Gastrocnemius medialis (tissue), 4 donors: ENCODE data around the gene AACS.
"Not testable (repeated sequence)": the region's sequence is repeated elsewhere in the genome, so short reads cannot be mapped to it uniquely, and the experiment has no call there.

Experiments
- CTCF ChIP-seq, 5 experiments: fragments of 450-650 bp in 3 of 5; fragments of 200-600 bp in 2 of 5; sonication (generic) in 2 of 5; IDR thresholded peaks in 4 of 5; conservative IDR thresholded peaks in 1 of 5; 1 replicate in 4 of 5; 2 replicates in 1 of 5; pipeline ENCODE4 v1.5.1; 2016 to 2019; ENCODE audit warnings: antibody characterized with exemption in 5 of 5, mild to moderate bottlenecking in 3 of 5, moderate library complexity in 3 of 5
- POLR2A ChIP-seq, 2 donors: fragments of 450-650 bp; IDR thresholded peaks; one replicate each; pipeline ENCODE4 v1.6.1; 2017; ENCODE audit warnings: antibody characterized with exemption in 2 of 2, mild to moderate bottlenecking in 2 of 2, moderate library complexity in 2 of 2

GRCh38 chr12:125141210-125141573 is 76.0 kb downstream of the AACS start:
- TF ChIP-seq POLR2A (IDR thresholded peaks at IDR 0.05); CTCF (IDR thresholded peaks at IDR 0.05 in 4 of 5, conservative IDR thresholded peaks at IDR 0.05 in 1 of 5): not testable (repeated sequence)
